ENCODE results near the gene NUBPL.
"Not testable (repeated sequence)": the region's sequence is repeated elsewhere in the genome, so short reads cannot be mapped to it uniquely, and the experiment has no call there.

The NUBPL gene

DNA sequence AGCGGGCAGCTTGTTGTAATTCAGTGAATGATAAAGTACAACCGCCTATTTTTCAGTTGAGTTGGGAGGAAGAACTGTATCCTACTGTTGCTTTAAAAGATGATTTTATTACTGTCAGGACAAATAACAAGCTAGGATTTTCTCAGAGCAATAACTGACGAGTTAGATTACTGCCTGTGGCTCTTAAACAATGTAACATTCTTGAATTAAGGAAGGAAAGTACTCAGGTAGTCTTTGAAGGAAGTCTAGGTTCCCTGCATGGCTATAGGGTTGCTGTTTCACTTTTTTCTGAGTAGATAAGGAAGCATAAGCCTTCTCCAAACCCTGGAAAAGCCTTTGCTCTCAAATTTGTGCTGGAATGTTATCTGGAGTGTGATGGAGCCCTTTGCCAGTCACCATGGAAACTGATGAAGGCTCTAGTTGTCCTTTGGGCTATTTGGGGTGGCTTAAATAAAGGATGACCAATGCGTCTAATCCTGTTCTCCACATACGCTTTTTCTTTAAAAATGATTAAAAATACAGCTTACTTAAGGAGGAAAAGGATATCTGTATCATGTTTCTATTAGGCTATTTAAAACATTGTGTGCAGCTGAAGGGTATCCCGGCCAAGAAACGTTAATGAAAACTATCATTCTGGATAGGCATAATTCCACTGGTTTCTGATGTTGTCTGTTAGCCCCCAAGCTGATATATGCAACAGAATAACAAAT is 17.7 kb downstream of the NUBPL start:
- no peak for DNase-seq

- no peak for DNase-seq
Measured at GRCh38 chr14:31580234-31580633, 19.0 kb downstream of the NUBPL start.

DNA sequence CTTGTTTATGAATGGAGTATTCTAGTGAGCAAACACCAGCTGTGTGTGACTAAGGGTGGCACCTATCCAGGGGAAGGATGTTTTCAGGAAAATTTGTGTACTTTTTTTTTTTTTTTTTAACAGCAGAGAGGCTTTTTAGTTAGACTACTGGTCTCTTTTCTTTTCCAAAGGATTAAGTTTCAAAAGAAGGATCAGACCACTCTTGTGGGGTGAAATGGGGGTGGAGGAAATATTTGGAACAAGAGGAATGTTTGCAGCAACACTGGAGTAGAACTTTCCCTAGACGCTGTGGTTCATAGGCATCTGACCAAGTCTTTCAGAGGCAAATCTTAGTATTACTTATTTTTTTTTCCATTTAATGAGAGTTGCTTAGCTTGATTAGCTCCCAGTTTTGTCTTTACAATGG is 21.1 kb downstream of the NUBPL start:
- no peak for DNase-seq

DNA sequence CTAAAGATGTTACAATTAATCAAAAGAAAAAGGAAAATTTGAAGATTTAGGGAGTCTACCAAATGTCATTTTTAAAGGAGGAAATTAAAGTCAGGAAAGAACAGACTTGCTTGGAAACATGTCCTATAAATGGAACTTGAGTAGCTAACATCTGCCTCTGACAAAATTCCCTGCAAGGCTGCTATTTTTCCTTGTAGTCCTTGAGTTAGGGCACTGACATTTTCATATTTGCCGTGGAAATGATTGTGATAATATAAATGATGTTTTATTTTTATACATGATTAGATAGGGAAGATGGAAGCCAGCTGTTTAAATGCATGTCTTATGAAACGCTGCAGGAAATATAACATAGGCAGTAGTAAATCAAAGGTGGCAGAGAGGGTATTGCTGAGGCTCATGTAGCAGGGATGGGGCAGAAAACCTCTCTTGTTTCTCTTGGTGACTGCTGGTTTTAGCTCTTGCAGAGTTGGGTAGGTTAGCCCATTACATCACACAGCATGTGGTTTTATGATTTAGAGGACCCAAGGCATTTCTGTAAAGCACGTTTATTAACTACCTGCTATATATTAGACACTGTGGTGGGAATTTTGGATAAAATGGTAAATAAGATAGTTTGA is 21.7 kb downstream of the NUBPL start:
- no peak for DNase-seq

DNA sequence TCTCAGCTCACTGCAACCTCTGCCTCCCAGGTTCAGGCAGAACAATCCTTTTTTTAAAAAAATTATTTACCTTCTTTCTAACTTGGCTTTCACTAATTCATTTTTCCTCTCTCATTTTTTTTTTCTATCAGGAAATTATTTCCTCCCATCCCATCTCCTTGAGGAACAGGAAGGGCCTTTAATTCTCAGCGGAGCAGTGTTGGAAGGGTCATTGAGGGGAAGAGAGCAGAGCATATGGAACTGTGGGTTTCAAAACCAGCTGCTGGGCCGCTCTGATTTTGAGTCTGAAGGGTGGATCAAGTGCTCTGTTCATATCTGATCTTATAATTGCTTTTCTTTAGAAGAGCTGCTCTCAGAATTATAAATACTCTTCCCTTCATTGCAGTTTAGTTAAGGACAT is 29.0 kb downstream of the NUBPL start:
- DNase-seq: no peak

DNA sequence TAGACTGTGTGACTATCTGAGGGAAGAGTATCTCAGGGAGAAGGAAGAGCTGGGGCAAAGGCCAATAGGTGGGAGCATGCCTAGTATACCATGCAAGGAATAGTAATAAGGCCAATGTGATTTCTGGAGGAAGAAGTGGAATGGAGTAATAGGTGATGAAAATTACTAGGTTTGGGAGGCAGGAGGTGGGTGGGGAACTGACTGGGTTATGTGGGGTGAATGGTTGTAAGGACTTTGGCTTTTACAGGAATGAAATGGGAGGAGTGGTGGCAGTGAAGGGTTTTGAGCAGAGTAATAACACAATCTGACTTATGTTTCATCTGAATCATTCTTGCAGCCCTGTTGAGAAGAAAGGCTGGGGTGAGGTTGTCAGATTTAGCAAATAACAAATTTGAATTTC is 30.9 kb downstream of the NUBPL start:
- DNase-seq: no peak

- no peak for DNase-seq
Measured at GRCh38 chr14:31592631-31593030, 31.4 kb downstream of the NUBPL start.

- no peak for DNase-seq
Measured at GRCh38 chr14:31596342-31597095, 35.3 kb downstream of the NUBPL start.

DNA sequence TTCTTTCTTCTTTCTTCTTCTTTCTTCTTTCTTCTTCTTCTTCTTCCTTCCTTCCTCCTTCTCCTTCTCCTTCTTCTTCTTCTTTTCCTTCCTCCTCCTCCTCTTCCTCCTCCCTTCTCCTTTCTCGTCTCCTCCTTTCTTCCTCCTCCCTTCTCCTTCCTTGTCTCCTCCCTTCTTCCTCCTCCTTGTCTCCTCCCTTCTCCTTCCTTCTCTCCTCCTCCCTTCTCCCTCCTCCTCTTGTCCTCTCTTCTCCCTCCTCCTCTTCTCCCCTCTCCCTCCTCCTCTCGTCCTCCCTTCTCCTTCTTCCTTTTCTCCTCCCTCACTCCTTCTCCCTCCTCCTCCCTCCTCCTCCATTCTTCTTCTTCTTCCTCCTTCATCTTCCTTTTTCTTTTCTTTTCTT is 44.5 kb downstream of the NUBPL start:
- no peak for DNase-seq

- DNase-seq: no peak
Measured at GRCh38 chr14:31611778-31612433, 50.7 kb downstream of the NUBPL start.

DNA sequence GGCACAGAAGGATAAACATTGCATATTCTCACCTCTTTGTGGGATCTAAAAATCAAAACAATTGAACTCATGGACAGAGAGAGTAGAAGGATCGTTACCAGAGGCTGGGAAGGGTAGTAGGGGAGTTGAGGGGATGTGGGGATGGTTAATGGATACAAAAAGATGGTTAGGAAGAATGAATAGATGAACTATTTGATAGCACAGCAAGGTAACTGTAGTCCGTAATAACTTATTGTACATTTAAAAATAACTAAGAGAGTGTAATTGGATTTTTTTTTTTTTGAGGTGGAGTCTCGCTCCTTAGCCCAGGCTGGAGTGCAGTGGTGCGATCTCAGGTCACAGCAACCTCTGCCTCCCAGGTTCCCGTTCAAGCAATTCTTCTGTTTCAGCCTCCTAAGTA is 52.0 kb downstream of the NUBPL start:
- no peak for DNase-seq

- DNase-seq: not testable (repeated sequence)
Measured at GRCh38 chr14:31618884-31619283, 57.7 kb downstream of the NUBPL start.

DNA sequence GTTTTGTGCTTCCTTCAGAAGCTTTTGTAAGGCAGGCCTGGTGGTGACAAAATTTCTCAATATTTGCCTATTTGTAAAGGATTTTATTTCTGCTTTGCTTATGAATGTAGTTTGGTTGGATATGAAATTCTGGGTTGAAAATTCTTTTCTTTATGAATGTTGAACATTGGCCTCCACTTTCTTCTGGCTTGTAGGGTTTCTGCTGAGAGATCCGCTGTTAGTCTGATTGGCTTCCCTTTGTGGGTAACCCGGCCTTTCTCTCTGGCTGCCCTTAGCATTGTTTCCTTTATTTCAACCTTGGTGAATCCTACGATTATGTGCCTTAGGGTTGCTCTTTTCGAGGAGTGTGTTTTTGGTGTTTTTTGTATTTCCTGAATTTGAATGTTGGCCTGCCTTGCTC is 58.2 kb downstream of the NUBPL start:
- DNase-seq: no peak

GRCh38 chr14:31620898-31621297 is 59.7 kb downstream of the NUBPL start:
- DNase-seq: not testable (repeated sequence)

DNA sequence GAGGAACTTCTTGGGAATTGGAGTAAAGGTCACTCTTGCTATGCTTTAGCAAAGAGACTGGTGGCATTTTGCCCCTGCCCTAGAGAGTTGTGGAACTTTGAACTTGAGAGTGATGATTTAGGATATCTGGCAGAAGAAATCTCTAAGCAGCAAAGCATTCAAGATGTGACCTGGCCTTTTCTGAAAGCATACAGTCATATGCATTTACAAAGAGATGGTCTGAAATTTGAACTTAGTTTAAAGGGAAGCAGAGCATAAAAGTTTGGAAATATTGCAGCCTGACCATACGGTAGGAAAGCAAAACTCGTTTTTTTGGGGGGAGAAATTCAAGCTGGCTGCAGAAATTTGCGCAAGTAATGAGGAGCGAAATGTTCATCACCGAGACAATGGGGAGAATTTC is 60.9 kb downstream of the NUBPL start:
- no peak for DNase-seq

- DNase-seq: not testable (repeated sequence)
Measured at GRCh38 chr14:31652900-31653299, 91.7 kb downstream of the NUBPL start.

DNA sequence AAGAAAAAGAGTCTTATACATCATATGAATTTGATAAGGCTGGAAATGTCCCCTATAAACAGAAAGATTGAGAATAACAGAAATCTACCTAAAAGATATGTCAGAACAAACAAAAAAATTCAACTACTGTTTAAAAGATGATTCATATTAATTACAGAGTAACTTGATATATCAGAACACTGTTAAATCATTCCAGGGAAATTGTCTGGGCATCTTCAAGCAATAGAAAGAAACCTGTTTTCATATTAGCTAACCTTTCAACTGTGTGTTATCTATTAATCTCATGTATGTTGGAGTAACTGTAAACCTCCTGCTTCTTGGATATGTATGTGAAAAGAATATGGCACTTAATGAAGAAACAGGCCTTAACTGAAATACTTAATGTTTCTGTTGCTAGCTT is 96.7 kb downstream of the NUBPL start:
- DNase-seq: no peak

DNA sequence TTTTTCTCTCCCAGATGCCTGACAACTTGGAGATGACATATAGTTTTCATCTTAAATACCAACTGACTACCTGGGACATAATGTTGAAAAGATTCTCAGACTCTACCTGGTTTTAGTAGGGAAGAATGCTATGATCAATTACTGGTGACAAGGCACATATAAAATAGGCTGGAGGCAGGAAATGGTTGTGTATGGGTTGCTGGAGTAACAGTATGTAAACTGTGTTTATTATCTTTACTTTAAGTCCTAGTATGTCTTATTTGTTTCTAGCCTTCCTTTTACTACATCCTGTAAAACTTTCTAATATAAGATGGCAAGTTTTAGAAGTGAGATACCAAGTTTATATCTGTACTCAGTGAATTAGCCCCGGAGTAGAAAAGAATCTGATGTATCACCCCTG is 98.1 kb downstream of the NUBPL start:
- DNase-seq: no peak

DNA sequence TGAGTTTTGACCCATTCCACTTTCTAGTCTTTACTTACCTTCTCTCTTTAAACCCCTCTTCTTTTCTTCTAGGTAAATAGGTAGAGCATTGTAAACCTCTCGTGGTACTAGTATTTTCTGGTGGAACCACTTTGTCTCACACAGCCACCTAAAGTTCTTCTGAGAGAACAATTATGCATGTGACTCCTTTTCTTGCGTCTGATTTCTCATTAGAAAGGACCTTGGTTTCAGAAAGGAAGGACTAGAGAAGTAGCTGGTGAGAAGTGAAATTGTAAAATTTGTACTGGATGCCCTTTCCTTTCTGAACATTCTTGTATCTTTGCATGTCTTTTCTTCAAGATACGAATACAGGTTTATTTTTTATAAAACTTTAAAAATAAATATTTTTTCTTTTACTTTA is 99.0 kb downstream of the NUBPL start:
- no peak for DNase-seq

- no peak for DNase-seq
Measured at GRCh38 chr14:31660728-31661127, 99.5 kb downstream of the NUBPL start.

DNA sequence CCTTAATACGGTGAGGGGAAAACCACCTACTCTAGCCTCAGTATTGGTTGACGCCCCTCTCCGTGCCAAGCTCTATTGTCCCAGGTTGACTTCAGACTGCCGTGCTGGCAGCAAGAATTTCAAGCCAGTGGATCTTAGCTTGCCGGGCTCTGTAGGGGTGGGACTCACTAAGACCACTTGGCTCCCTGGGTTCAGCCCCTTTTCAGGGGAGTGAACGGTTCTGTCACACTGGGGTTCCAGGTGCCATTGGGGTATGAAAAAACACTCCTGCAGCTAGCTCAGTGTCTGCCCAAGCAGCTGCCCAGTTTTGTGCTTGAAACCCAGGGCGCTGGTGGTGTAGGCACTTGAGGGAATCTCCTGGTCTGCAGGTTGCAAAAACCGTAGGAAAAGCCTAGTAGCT is 107.1 kb downstream of the NUBPL start:
- DNase-seq: no peak

DNA sequence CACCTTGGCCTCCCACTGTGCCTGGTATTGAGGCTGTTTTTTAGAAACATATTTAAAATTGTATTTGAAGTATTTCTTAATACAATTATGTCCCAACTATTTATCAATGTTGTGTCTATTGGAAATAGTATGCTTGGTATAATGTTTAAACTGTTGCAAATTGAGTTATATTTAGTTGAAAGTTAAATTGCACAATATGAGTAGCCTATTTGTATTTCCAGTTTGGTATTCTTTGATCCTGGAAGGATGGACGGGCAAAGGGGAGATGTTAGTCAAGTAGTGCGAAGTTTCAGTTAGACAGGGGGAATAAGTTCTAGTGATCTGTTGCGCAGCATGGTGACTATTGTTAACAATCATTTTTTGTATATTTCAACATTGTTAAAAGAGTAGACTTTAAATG is 111.5 kb downstream of the NUBPL start:
- DNase-seq: no peak

DNA sequence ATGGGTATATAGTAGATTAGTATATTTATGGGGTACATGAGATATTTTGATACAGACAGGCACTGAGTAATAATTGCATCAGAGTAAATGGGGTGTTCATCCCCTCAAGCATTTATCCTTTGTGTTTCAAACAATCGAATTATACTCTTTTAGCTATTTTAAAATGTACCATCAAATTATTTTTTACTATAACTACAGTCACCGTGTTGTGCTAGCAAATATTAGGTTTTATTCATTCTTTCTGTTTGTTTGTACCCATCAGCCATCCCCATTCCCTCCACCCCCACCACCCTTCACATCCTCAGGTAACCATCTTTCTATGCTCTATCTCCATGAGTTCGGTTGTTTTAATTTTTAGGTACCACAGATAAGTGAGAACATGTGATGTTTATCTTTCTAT is 115.8 kb downstream of the NUBPL start:
- no peak for DNase-seq

- no peak for DNase-seq
Measured at GRCh38 chr14:31677630-31678029, 116.4 kb downstream of the NUBPL start.

Measured in activated CD4-positive, CD25-positive, alpha-beta regulatory T cell treated with anti-CD3 and anti-CD28 coated beads, Interleukin-2, amount 50 U/mL, for 72 hours (primary cell).